ENCODE results near the gene SYCP3. TPM values are rescaled to one million over a fixed set of nuclear protein-coding genes. Genes with fewer than 3 reads are reported as not detected.

SYCP3 gene
- total and polyA plus RNA-seq, 3 donors from 2014 or later = 42.4 to 127 (median 69.4) TPM

DNA sequence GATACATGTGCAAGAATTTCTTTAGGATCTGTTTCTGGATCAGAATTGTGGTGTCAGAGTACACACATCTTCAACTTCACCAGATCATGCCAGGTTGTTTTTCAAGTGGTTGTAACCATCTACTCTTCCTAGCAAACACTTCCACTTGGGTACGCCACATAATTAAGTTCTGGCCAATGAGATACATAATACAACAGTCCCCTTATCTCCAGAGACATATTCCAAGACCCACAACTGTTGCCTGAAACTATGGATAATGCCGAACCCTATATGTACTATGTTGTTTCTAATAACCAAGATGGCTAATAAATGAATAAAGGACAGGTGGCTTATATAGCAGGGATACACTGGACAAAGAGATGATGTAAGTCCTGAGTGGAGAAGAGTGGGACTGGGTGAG is 44.3 kb downstream of the SYCP3 start:
- no peak for TF ChIP-seq POLR2A (IDR thresholded peaks at IDR 0.05)
- TF ChIP-seq, protein P1, sequence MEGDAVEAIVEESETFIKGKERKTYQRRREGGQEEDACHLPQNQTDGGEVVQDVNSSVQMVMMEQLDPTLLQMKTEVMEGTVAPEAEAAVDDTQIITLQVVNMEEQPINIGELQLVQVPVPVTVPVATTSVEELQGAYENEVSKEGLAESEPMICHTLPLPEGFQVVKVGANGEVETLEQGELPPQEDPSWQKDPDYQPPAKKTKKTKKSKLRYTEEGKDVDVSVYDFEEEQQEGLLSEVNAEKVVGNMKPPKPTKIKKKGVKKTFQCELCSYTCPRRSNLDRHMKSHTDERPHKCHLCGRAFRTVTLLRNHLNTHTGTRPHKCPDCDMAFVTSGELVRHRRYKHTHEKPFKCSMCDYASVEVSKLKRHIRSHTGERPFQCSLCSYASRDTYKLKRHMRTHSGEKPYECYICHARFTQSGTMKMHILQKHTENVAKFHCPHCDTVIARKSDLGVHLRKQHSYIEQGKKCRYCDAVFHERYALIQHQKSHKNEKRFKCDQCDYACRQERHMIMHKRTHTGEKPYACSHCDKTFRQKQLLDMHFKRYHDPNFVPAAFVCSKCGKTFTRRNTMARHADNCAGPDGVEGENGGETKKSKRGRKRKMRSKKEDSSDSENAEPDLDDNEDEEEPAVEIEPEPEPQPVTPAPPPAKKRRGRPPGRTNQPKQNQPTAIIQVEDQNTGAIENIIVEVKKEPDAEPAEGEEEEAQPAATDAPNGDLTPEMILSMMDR (IDR thresholded peaks at IDR 0.05) = no peak
- Histone ChIP-seq H3K4me1 (peaks cover 7% of the 10 kb centered on the region), H3K27me3 (no peaks in the 10 kb centered on the region), H3K4me3 (no peak overlapping the region), H3K36me3 (ENCODE audit: low read depth, missing control alignments) (no peaks in the 10 kb centered on the region), H3K27ac (no peak overlapping the region), H3K9me3 (no peaks in the 10 kb centered on the region)
- WGBS, 2 donors = 94 to 99% methylated on average over 2 of the region's 2 CpGs
- intact Hi-C loops (cut with DNase I; ENCODE audit: low total_unique reads) = no loop called here
- DNase-seq = no peak

DNA sequence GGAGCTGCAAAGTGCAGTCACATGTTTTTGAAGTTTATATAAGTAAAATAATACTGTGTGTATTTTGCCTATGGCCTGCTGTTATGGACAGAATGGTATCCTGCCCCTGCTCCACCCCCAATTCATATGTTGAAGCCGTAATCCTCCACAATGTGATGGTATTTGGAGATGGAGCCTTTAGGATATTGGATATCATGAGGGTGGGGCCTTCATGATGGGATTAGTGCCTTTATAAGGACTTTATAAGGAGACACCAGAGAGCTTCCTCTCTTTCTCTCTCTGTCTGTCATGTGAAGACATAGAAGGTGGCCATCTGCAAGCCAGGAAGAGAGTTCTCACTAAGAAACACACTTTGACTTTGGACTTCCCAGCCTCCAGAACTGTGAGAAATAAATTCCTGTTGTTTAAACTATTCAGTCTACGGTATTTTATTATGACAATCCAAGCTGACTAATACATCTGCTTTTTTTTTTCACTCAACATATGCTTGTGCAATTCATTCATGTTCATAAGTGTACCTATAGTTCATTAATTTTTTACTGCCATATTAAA is 44.9 kb downstream of the SYCP3 start:
- H3K27me3 ChIP-seq = no peaks in the 10 kb centered on the region
- no peak for DNase-seq
- TF ChIP-seq, protein P1 (IDR thresholded peaks at IDR 0.05) = no peak
- TF ChIP-seq POLR2A (IDR thresholded peaks at IDR 0.05) = no peak
- H3K4me3 ChIP-seq = no peak overlapping the region
- H3K9me3 ChIP-seq = no peaks in the 10 kb centered on the region
- no peak overlapping the region for H3K27ac ChIP-seq
- intact Hi-C loops (cut with DNase I; ENCODE audit: low total_unique reads) = no loop called here
- WGBS, 2 donors = 91 to 96% methylated on average over 2 of the region's 2 CpGs
- no peaks in the 10 kb centered on the region for H3K36me3 ChIP-seq (ENCODE audit: low read depth, missing control alignments)
- peaks cover 7% of the 10 kb centered on the region for H3K4me1 ChIP-seq

DNA sequence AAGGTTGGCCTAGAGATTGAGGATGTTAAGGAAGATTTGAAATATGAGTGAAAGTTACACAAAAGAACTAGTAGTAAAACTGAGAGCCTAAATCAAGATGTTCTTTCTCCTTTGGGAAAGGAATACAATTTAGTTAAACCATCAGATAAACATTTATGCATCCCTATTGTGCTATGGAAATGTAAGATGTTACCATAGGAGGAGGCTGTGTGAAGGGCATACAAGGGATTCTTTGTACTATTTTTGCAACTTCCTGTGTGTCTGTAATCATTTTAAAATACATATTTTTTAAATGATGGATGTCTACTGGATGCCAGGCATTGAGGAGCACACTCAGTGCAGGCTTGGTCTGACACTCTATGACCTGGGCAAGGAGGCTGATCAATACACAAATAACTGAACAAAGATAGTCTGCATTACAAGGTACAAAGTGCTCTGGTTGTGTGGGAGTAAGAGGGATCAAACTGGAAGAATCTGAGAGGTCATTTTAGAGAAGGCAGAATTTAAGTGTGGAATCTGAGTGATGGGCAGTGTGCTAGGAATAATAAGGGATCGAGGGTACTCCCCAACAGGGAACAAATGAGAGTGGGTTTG is 47.7 kb downstream of the SYCP3 start:
- intact Hi-C loops (cut with DNase I; ENCODE audit: low total_unique reads) = no loop called here
- H3K36me3 ChIP-seq (ENCODE audit: low read depth, missing control alignments) = no peaks in the 10 kb centered on the region
- DNase-seq = no peak

DNA sequence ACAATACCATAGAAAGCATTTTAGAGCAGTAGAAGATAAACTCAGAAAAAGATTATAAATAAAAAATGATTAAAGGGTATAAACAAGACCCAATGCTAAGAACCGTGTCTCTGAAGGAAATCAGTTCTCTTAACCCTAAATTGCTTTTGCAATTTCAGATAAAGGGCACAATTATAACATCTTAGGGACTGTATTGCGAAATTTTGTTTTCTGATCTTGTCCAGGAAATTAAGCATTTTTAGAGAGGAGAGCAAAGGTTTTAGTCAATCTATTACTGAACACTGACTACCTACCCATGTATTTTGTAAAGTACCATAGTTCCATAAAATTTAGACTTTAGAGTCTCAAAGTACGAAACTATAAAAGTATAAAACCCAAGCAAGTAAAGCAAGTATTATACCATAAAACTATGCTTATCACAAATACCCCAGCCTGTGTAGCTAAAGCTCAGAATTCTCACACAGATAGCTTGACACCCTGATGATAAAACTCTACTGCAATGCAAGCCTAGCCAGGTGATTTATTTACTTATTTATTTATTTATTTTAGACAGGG is 48.6 kb downstream of the SYCP3 start:
- no peak for DNase-seq
- no peaks in the 10 kb centered on the region for H3K9me3 ChIP-seq
- no peaks in the 10 kb centered on the region for H3K27me3 ChIP-seq
- intact Hi-C loops (cut with DNase I; ENCODE audit: low total_unique reads) = no loop called here
- no peak for TF ChIP-seq POLR2A (IDR thresholded peaks at IDR 0.05)
- TF ChIP-seq, protein P1 (IDR thresholded peaks at IDR 0.05) = no peak
- 54 to 71% methylated on average over 3 of the region's 3 CpGs for WGBS, 2 donors
- no peaks in the 10 kb centered on the region for H3K36me3 ChIP-seq (ENCODE audit: low read depth, missing control alignments)
- H3K4me3 ChIP-seq = no peak overlapping the region
- no peaks in the 10 kb centered on the region for H3K4me1 ChIP-seq
- H3K27ac ChIP-seq = no peak overlapping the region

More for the DNA sequence above, 47.7 kb downstream of the SYCP3 start:
- Histone ChIP-seq H3K9me3 (no peaks in the 10 kb centered on the region), H3K4me1 (peaks cover 5% of the 10 kb centered on the region), H3K4me3 (no peak overlapping the region), H3K27me3 (no peaks in the 10 kb centered on the region), H3K27ac (no peak overlapping the region)
- TF ChIP-seq POLR2A (IDR thresholded peaks at IDR 0.05) = no peak
- TF ChIP-seq, protein P1 (IDR thresholded peaks at IDR 0.05) = no peak
- WGBS, 2 donors = 77 to 85% methylated on average over 1 of the region's 1 CpG

DNA sequence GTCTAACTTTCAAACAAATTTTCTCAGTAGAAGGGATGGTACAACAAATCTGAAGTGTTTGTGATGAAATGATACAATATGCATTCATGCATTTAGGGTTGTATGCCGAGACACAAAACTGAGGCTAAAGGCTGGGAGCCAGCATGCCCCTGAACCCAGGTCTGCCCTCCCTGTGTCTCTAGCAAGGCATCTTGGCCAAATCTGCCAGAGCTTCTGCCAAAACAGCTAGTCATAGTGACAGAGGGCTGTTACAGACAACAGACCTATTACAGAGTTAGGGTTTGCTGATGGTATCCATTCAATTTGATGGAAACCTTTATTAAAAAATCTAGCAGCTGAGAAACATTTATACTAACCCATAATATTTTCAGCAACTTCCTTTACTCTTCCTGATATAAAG is 53.1 kb downstream of the SYCP3 start:
- WGBS, 2 donors = 79 to 85% methylated on average over 1 of the region's 1 CpG

More for the DNA sequence above, 53.1 kb downstream of the SYCP3 start:
- TF ChIP-seq, protein P1 (IDR thresholded peaks at IDR 0.05) = no peak
- no peak for TF ChIP-seq POLR2A (IDR thresholded peaks at IDR 0.05)
- Histone ChIP-seq H3K36me3 (ENCODE audit: low read depth, missing control alignments) (no peaks in the 10 kb centered on the region), H3K4me3 (no peak overlapping the region), H3K27me3 (no peaks in the 10 kb centered on the region), H3K27ac (no peak overlapping the region), H3K4me1 (peaks cover 3% of the 10 kb centered on the region), H3K9me3 (no peaks in the 10 kb centered on the region)
- intact Hi-C loops (cut with DNase I; ENCODE audit: low total_unique reads) = no loop called here
- no peak for DNase-seq
